Small intestine (tissue), 7 donors: Measurements from ENCODE around the gene SNX25. TPM values are rescaled to one million over a fixed set of nuclear protein-coding genes. Genes with fewer than 3 reads are reported as not detected.
"Not testable (repeated sequence)": the region's sequence is repeated elsewhere in the genome, so short reads cannot be mapped to it uniquely, and the experiment has no call there.

ENCODE experiments used
- DNase-seq, 2 donors: peaks; one replicate each; pipeline versions ENCODE4 v3.0.0 to v3.0.0-alpha.2; 2013
- FAIRE-seq: peaks from 2 replicates; lab custom pipeline; 2012; peaks lifted over from hg19 to GRCh38; lab: Jason Lieb, UNC
- H3K27ac ChIP-seq, 3 donors: one replicate each; pipeline ENCODE4 v1.5.1; 2013; ENCODE audit warnings: low read length in 2 of 3, mild to moderate bottlenecking in 2 of 3, control low read depth in 1 of 3, inconsistent platforms in 1 of 3, low read depth in 1 of 3, moderate library complexity in 1 of 3
- H3K27me3 ChIP-seq, 3 donors: one replicate each; pipeline ENCODE4 v1.6.1; 2013; ENCODE audit warnings: low read length in 3 of 3, inconsistent platforms in 1 of 3; ENCODE audit not compliant: control insufficient read depth in 3 of 3, insufficient read depth in 3 of 3
- H3K36me3 ChIP-seq, 3 donors: one replicate each; pipeline ENCODE4 v1.6.1; 2013; ENCODE audit warnings: low read length in 3 of 3, inconsistent platforms in 1 of 3, low read depth in 1 of 3, mild to moderate bottlenecking in 1 of 3, moderate library complexity in 1 of 3; ENCODE audit not compliant: control insufficient read depth in 3 of 3, insufficient read depth in 2 of 3
- H3K4me1 ChIP-seq, 3 donors: one replicate each; pipeline ENCODE4 v1.6.1; 2013; ENCODE audit warnings: low read length in 2 of 3, inconsistent platforms in 1 of 3, low read depth in 1 of 3, mild to moderate bottlenecking in 1 of 3, moderate library complexity in 1 of 3; ENCODE audit not compliant: control insufficient read depth in 3 of 3, insufficient read depth in 2 of 3
- H3K4me3 ChIP-seq, 3 donors: one replicate each; pipeline ENCODE4 v1.5.1; 2013; ENCODE audit warnings: low read length in 3 of 3, control low read depth in 1 of 3, inconsistent platforms in 1 of 3, low read depth in 1 of 3, mild to moderate bottlenecking in 1 of 3, moderate library complexity in 1 of 3
- H3K9me3 ChIP-seq, 2 donors: one replicate each; pipeline ENCODE4 v1.6.1; 2013; ENCODE audit warnings: low read depth in 1 of 2, low read length in 1 of 2; ENCODE audit not compliant: control insufficient read depth in 2 of 2, insufficient read depth in 1 of 2
- WGBS, 3 donors: extraction: QIAGEN DNeasy Blood & Tissue Kit; methylation state at CpG; one replicate each; pipeline ENCODE4 v1.1.7; 2013; 5-methylcytosine and 5-hydroxymethylcytosine counted together
- polyA plus RNA-seq, 4 donors: library from polyadenylated mRNA; stranded (reverse) in 3 of 4; unstranded in 1 of 4; fragments of 200-250 nt in 3 of 4; fragments of 120-200 nt in 1 of 4; gene quantifications; one replicate each; pipeline versions ENCODE4 v1.2.1 to v1.2.3, GENCODE V29; 2013
- donor health status: healthy with polysubstance abuse.
- donor health status: control.
- donor health status: control.
- donor health status: Bipolar disorder and iron deficiency.
- donor health status: healthy.

Gene SNX25
- polyA plus RNA-seq, 4 donors: 1.9 to 12.6 (median 3.7) TPM

DNA sequence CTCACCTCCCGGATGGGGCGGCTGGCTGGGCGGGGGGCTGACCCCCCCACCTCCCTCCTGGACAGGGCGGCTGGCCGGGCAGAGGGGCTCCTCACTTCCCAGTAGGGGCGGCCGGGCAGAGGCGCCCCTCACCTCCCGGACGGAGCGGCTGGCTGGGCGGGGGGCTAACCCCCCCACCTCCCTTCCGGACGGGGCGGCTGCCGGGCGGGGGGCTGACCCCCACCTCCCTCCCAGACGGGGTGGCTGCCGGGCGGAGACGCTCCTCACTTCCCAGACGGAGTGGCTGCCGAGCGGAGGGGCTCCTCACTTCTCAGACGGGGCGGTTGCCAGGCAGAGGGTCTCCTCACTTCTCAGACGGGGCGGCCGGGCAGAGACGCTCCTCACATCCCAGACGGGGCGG lies 31.1 kb downstream of the SNX25 start:
- not testable (repeated sequence) for H3K27me3 ChIP-seq, H3K4me3 ChIP-seq, H3K4me1 ChIP-seq, H3K36me3 ChIP-seq, FAIRE-seq, H3K27ac ChIP-seq, DNase-seq
- peaks cover 0 to 16% of the 10 kb centered on the region in 2 donors for H3K9me3 ChIP-seq
- WGBS, 3 donors: 94 to 100% (median 99%) methylated on average over 3 to 30 of the region's 32 CpGs

DNA sequence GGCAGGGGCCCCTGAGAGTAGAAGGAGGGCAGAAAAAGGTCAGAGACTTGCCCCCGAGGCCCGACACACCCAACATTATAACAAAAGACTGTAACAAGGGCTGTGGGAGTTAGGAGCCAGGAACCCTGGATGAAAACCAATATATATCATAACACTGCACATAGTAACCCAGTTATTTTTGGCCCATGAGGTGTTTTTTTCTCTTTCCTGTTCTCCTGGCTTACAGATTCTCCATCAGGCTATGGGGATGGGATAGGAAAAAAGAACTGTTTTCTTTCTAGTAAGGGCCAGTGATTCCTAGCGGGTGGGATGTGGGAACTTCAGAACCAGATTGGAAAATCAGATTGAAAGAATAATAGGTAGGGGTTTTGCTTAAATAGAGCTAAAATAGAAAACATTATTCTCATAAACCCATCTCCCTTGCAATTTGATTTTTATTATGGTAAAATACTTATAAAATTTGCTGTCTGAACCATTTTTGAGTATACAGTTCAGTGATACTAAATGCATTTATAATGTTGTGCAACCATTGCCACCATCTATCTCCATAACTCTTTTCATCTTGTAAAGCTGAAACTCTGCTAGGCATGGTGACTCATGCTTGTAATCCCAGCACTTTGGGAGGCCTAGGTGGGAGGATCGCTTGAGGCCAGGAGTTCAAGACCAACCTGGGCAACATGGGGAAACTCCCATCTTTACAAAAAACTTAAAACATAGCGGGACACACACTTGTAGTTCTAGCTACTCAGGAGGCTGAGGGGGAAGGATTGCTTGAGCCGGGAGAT lies 33.5 kb downstream of the SNX25 start:
- FAIRE-seq (no peak), DNase-seq (no peak)
- WGBS, 3 donors: 82 to 89% (median 86%) methylated on average over 6 of the region's 6 CpGs

DNA sequence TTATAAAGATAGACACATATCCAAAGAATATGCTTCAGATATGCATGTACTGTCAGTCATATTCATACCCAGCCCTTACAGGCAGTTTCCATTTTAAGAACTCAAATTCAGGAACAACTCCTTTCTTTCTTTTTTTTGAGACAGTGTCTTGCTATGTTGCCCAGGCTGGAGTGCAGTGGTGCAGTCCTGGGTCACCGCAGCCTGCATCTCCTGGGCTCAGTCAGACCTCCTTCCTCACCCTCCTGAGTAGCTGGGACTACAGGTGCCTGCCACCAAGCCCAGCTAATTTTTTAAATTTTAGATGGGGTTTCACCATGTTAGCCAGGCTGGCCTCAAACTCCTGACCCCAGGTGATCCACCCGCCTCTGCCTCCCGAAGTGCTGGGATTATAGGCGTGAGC lies 34.5 kb downstream of the SNX25 start:
- 87 to 94% (median 91%) methylated on average over 4 of the region's 4 CpGs for WGBS, 3 donors
- no peak for FAIRE-seq

More for the DNA sequence above, 33.5 kb downstream of the SNX25 start:
- Histone ChIP-seq H3K4me1 (no peaks in the 10 kb centered on the region), H3K27me3 (no peaks in the 10 kb centered on the region), H3K36me3 (no peaks in the 10 kb centered on the region), H3K9me3 (peaks cover 0 to 16% of the 10 kb centered on the region in 2 donors), H3K27ac (no peak overlapping the region), H3K4me3 (no peak overlapping the region)

DNA sequence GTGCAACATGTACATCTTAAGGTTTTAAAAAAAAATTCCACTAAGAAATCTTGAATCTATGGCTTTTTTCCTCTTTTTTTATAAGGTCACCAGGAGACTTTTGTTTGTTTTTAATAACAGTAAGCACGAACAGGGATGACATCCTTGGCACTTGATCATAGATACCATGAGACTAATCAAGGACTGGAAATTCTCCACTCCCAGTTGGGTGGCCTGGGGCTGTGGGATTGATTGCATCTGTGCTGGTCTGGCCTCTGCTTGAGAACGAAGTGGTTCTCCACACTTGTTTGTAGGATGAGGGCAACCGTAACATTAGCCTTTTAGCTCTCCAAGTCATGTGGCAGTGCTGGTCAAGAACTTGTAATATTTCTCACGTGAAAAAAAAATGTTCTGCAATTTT lies 35.4 kb downstream of the SNX25 start:
- no peaks in the 10 kb centered on the region for H3K27me3 ChIP-seq
- no peak overlapping the region for H3K27ac ChIP-seq
- H3K4me3 ChIP-seq: no peak overlapping the region
- 67 to 71% (median 68%) methylated on average over 4 of the region's 4 CpGs for WGBS, 3 donors
- no peak for DNase-seq
- peaks cover 0 to 6% of the 10 kb centered on the region in 2 donors for H3K9me3 ChIP-seq
- no peaks in the 10 kb centered on the region for H3K36me3 ChIP-seq
- no peaks in the 10 kb centered on the region for H3K4me1 ChIP-seq
- FAIRE-seq: no peak

More for the DNA sequence above, 34.5 kb downstream of the SNX25 start:
- DNase-seq: no peak
- no peaks in the 10 kb centered on the region for H3K27me3 ChIP-seq
- no peak overlapping the region for H3K27ac ChIP-seq
- peaks cover 0 to 8% of the 10 kb centered on the region in 2 donors for H3K9me3 ChIP-seq
- no peaks in the 10 kb centered on the region for H3K36me3 ChIP-seq
- H3K4me1 ChIP-seq: no peaks in the 10 kb centered on the region
- H3K4me3 ChIP-seq: no peak overlapping the region

DNA sequence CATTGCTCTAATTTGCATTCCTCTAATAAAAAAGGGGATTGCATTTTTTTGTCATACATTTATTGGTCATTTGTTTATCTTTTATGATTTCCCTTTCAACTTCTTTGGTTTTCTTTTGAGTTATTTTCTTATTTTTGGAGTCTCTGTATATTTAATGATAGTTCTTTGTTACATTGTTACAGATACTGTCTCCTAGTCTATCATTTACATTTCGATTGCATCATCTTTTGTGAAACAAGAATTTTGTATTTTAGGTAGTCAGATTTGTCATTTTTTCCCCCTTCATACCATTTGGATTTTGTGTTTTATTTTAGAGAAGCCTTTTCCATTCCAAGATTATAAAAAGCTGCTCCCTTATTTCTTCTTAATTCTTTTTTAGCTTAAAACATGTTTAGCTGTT lies 37.1 kb downstream of the SNX25 start:
- H3K9me3 ChIP-seq: peaks cover 0 to 6% of the 10 kb centered on the region in 2 donors
- H3K4me3 ChIP-seq: no peak overlapping the region
- FAIRE-seq (peak; percentile 26), DNase-seq (no peak)
- H3K27ac ChIP-seq: no peak overlapping the region
- H3K27me3 ChIP-seq: no peaks in the 10 kb centered on the region
- no peaks in the 10 kb centered on the region for H3K4me1 ChIP-seq
- WGBS, 3 donors: 70 to 89% (median 86%) methylated on average over 1 of the region's 1 CpG
- no peaks in the 10 kb centered on the region for H3K36me3 ChIP-seq

DNA sequence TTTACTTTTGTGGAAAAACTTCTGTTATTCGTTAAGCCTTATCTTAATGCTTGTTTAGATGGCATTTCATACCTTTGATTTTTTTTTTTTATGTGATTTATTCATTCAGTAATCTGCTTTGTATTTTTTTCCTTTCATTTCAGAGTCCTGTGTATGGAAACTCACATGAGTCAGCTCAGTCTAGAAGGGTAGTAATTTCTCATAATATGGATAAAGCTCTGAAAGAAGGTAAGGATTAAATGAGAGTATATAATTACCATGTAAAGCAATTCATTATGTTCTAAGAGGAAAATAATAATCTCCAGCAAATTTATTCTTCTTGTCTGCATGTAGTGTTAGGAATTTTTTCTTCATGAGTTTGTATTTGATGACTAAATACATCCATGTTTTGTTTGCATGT lies 37.8 kb downstream of the SNX25 start:
- no peak overlapping the region for H3K4me3 ChIP-seq
- H3K4me1 ChIP-seq: no peaks in the 10 kb centered on the region
- H3K27ac ChIP-seq: no peak overlapping the region
- FAIRE-seq: no peak
- no peaks in the 10 kb centered on the region for H3K36me3 ChIP-seq
- H3K9me3 ChIP-seq: peaks cover 0 to 5% of the 10 kb centered on the region in 2 donors
- WGBS, 3 donors: 79 to 94% (median 87%) methylated on average over 1 of the region's 1 CpG
- no peak for DNase-seq
- no peaks in the 10 kb centered on the region for H3K27me3 ChIP-seq

DNA sequence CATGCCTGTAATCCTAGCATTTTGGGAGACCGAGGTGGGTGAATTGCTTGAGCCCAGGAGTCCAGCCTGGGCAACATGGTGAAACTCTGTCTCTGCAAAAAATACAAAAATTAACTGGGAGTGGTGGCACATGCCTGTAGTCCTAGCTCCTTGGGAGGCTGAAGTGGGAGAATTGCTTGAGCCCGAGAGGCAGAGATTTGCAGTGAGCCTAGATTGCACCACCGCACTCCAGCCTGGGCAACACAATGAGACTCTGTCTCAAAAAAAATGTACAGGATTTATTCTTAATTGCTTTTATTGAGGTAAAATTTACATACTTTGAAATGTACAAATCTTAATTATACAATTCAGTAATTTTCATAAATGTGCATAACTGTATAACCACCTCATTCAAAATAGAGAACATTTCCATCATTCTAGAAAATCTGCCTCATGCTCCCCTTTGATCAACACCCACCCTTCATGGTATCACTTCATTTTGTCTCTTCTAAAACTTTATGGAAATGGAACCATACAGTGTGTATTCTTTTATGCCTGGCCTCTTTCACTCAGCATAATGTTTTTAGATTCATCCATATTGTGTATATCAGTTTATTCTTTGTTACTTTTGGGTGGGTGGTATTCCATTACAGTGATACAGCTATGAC lies 39.1 kb downstream of the SNX25 start:
- Histone ChIP-seq H3K27ac (no peak overlapping the region), H3K9me3 (no peaks in the 10 kb centered on the region), H3K27me3 (no peaks in the 10 kb centered on the region), H3K4me1 (no peaks in the 10 kb centered on the region), H3K36me3 (no peaks in the 10 kb centered on the region), H3K4me3 (no peak overlapping the region)
- WGBS, 3 donors: 97 to 99% (median 98%) methylated on average over 3 of the region's 3 CpGs
- DNase-seq: no peak
- FAIRE-seq: no peak

DNA sequence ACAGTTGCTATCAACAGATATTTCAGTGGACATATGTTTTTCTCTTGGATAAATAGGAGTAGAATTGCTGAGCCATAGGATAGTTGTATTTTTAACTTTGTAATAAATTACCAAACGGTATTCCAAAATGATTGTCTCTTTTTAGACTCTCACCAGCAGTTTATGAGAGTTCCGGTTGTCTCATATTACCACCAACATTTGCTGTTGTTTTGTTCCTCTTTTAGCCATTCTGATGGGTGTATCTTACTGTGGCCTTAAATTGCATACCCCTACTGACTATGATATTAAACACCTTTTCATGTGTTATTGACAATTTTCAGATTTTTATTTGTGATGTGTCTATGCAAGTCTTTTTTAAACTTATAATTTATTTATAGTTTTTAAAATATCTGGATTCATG lies 39.7 kb downstream of the SNX25 start:
- WGBS, 3 donors: 69 to 91% (median 85%) methylated on average over 2 of the region's 2 CpGs
- Histone ChIP-seq H3K4me3 (no peak overlapping the region), H3K4me1 (no peaks in the 10 kb centered on the region), H3K27me3 (no peaks in the 10 kb centered on the region), H3K9me3 (no peaks in the 10 kb centered on the region), H3K27ac (no peak overlapping the region), H3K36me3 (no peaks in the 10 kb centered on the region)
- DNase-seq: no peak
- FAIRE-seq: peak; percentile 26
